Panc1 (cell line): Measurements from ENCODE around the gene LDLRAD4.

Experiments used
- CTCF ChIP-seq: fragments of 450-650 bp; IDR thresholded peaks from 2 replicates; pipeline ENCODE4 v1.5.1; 2017; ENCODE audit warnings: mild to moderate bottlenecking
- POLR2AphosphoS5 ChIP-seq: IDR thresholded peaks from 2 replicates; pipeline ENCODE4 v1.6.1; 2012; ENCODE audit warnings: mild to moderate bottlenecking, low read depth, low read length, moderate library complexity
- REST ChIP-seq, 2 experiments: IDR thresholded peaks; 2 replicates each; pipeline ENCODE4 v1.6.1; 2011 to 2012; ENCODE audit warnings: low read depth in 2 of 2, control low read depth in 1 of 2, low read length in 1 of 2, mild to moderate bottlenecking in 1 of 2, moderate library complexity in 1 of 2; ENCODE audit not compliant: insufficient read depth in 1 of 2
- SIN3A ChIP-seq: IDR thresholded peaks from 2 replicates; pipeline ENCODE4 v1.6.1; 2012; ENCODE audit warnings: low read depth, mild to moderate bottlenecking, low read length, moderate library complexity, borderline replicate concordance; ENCODE audit not compliant: insufficient read depth
- TCF7L2 ChIP-seq: IDR thresholded peaks from 2 replicates; pipeline ENCODE4 v1.6.1; 2011; ENCODE audit warnings: mild to moderate bottlenecking, low read depth, low read length, inconsistent platforms

- TF ChIP-seq CTCF (no peak), POLR2AphosphoS5 (no peak), TCF7L2 (no peak), SIN3A (no peak), REST (IDR thresholded peaks at IDR 0.05; ENCODE audit: insufficient read depth in 1 of 2, low read depth in 2 of 2, low read length in 1 of 2) (no peak)
Measured at GRCh38 chr18:13420969-13421686, 202.6 kb downstream of the LDLRAD4 start.
